Activated CD8-positive, alpha-beta T cell treated with anti-CD3 and anti-CD28 coated beads for 36 hours (primary cell): ENCODE results near the gene TNFRSF6B. TPM values are rescaled to one million over a fixed set of nuclear protein-coding genes. Genes with fewer than 3 reads are reported as not detected.
"Not testable (repeated sequence)": the region's sequence is repeated elsewhere in the genome, so short reads cannot be mapped to it uniquely, and the experiment has no call there.

Experiments
- ATAC-seq: fragments of 200-7000 bp; cut with Tn5 transposase; one replicate; pipeline ENCODE4 v1.10.0; 2021; ENCODE audit warnings: mild to moderate bottlenecking, moderate library complexity
- CTCF ChIA-PET: fragments of 350-600 bp; sonication (Branson Sonifier 250); formaldehyde crosslinking; loops from one replicate; lab custom pipeline; 2021; ENCODE audit warnings: antibody characterized with exemption; lab: Charles Lee
- POLR2A ChIA-PET: fragments of 350-600 bp; sonication (Branson Sonifier 250); formaldehyde crosslinking; loops from one replicate; lab custom pipeline; 2021; ENCODE audit warnings: antibody characterized with exemption; lab: Charles Lee
- DNase-seq: peaks from one replicate; pipeline ENCODE4 v3.0.0-alpha.2; 2020
- H3K27ac Mint-ChIP-seq: one replicate; pipeline ENCODE4 v1.8.0; 2021; ENCODE audit warnings: mild to moderate bottlenecking, mixed read lengths
- H3K27me3 Mint-ChIP-seq: one replicate; pipeline ENCODE4 v1.8.0; 2021; ENCODE audit warnings: mixed read lengths
- H3K36me3 Mint-ChIP-seq: one replicate; pipeline ENCODE4 v1.8.0; 2021; ENCODE audit warnings: low read depth, mixed read lengths
- H3K4me1 Mint-ChIP-seq: one replicate; pipeline ENCODE4 v1.8.0; 2021; ENCODE audit warnings: low read depth, mixed read lengths
- H3K4me3 Mint-ChIP-seq: one replicate; pipeline ENCODE4 v1.8.0; 2021; ENCODE audit warnings: mild to moderate bottlenecking, moderate library complexity, mixed read lengths
- H3K9me3 Mint-ChIP-seq: one replicate; pipeline ENCODE4 v1.8.0; 2021; ENCODE audit warnings: mixed read lengths
- intact Hi-C: fragments of 100-400 bp; cut with micrococcal nuclease; formaldehyde crosslinking; loops from one replicate; pipeline ENCODE4 v1.10.0; 2022
- total RNA-seq, 2 experiments: library from RNA; stranded (reverse); gene quantifications; one replicate each; pipeline ENCODE4 v1.2.3, GENCODE V29; 2021
- TF ChIP-seq, protein P1 (sequence below): fragments of 200-600 bp; IDR thresholded peaks from one replicate; pipeline ENCODE4 v1.8.0; 2022; ENCODE audit warnings: antibody characterized with exemption, mild to moderate bottlenecking

Gene TNFRSF6B
- total RNA-seq, 2 experiments from 2014 or later, result not detected

DNA sequence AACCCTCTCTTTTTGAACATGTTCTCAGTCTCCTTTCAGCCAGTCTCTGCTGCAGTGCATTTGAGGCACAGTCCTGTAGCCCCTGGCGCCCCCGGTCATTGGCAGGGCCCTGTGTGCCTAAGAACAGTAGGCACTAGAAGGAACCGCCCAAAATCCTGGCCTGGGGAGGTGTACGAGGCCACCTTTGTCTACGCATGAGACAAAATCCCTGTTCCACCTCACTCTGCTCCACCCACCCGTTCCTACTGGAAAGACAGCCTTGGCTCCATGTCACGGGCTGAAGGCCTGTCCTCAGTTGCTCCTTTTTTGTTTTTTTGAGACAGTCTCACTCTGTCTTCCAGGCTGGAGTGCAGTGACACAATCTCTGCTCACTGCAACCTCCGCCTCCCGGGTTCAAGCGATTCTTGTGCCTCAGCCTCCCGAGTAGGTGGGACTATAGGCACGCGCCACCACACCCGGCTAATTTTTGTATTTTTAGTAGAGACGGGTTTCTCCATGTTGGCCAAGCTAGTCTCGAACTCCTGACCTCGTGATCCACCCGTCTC is 33.8 kb downstream of the TNFRSF6B start:
- H3K27me3 Mint-ChIP-seq, DNase-seq, H3K9me3 Mint-ChIP-seq, ATAC-seq, H3K27ac Mint-ChIP-seq, intact Hi-C loops, H3K4me3 Mint-ChIP-seq: not testable (repeated sequence)
- POLR2A ChIA-PET, result interaction anchor here (1.5 kb wide), 2 partner anchors 9 kb away, joined by 3 to 4 read pairs; no protein-coding TSS in a partner anchor
- Mint-ChIP-seq H3K4me1 (peaks cover 17% of the 10 kb centered on the region), H3K36me3 (peaks cover 33% of the 10 kb centered on the region)
- CTCF ChIA-PET, result interaction anchor here (1.4 kb wide), 1 partner anchor 9 kb away, joined by 5 read pairs; no protein-coding TSS in a partner anchor

DNA sequence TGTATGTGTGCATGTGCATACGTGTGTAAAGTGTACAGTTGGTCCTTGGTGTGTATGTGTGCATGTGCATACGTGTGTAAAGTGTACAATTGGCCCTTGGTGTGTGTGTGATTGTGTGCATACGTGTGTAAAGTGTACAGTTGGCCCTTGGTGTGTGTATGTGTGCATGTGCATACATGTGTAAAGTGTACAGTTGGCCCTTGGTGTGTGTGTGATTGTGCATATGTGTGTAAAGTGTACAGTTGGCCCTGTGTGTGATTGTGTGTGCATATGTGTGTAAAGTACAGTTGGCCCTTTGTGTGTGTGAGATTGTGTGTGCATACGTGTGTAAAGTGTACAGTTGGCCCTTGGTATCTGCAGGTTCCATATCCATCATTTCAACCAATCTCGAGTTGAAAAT is 35.0 kb downstream of the TNFRSF6B start:
- intact Hi-C loops, result no loop called here
- CTCF ChIA-PET, result no interaction called here
- no peak for DNase-seq
- H3K9me3 Mint-ChIP-seq, result peaks cover 3% of the 10 kb centered on the region
- peaks cover 28% of the 10 kb centered on the region for H3K4me1 Mint-ChIP-seq
- H3K36me3 Mint-ChIP-seq, result peaks cover 29% of the 10 kb centered on the region
- POLR2A ChIA-PET, result interaction anchor here (0.7 to 1.5 kb wide), 2 partner anchors 8 to 18 kb away, joined by 3 read pairs; no protein-coding TSS in a partner anchor
- TF ChIP-seq, protein P1, sequence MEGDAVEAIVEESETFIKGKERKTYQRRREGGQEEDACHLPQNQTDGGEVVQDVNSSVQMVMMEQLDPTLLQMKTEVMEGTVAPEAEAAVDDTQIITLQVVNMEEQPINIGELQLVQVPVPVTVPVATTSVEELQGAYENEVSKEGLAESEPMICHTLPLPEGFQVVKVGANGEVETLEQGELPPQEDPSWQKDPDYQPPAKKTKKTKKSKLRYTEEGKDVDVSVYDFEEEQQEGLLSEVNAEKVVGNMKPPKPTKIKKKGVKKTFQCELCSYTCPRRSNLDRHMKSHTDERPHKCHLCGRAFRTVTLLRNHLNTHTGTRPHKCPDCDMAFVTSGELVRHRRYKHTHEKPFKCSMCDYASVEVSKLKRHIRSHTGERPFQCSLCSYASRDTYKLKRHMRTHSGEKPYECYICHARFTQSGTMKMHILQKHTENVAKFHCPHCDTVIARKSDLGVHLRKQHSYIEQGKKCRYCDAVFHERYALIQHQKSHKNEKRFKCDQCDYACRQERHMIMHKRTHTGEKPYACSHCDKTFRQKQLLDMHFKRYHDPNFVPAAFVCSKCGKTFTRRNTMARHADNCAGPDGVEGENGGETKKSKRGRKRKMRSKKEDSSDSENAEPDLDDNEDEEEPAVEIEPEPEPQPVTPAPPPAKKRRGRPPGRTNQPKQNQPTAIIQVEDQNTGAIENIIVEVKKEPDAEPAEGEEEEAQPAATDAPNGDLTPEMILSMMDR, result no peak
- ATAC-seq, result no peak
- H3K27me3 Mint-ChIP-seq, result no peaks in the 10 kb centered on the region
- no peak overlapping the region for H3K27ac Mint-ChIP-seq
- no peak overlapping the region for H3K4me3 Mint-ChIP-seq

DNA sequence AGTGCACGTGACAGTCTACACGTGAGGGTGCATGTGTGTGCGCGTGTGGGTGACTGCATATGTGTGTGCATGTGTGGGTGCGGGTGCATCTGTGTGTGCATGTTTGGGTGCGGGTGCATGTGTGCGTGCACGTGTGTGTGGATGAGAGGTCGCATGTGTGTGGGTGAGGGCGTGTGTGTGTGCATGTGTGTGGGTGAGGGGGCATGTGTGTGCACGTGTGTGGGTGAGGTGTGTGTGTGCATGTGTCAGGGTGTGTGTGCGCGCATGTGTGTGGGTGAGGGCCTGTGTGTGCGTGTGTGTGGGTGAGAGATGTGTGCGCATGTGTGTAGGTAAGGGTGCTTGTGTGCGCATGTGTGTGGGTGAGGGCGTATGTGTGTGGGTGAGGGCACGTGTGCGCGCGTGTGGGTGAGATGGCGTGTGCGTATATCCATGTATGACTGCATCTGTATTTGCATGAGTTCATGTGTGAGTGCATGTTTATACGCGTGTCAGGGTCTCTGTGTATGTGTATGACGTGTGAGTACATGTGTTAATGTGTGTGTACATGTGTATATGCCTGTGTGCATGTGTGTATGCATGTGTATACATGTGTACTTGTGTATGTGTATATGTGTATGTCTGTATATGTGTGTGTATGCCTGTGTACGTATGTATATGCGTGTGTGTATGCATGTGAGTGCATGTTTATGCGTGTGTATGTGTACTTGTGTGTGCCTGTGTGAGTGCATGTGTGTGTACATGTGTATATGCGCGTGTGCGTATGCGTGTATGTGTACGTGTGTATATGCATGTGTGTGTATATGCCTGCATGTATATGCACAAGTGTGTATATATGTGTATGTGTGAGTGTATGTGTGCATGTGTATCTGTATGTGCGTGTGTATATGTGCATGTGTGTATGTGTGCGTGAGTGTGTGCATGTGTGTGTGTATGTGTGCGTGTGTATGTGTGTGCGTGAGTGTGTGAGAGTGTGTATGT is 36.0 kb downstream of the TNFRSF6B start:
- H3K36me3 Mint-ChIP-seq, result peaks cover 21% of the 10 kb centered on the region
- CTCF ChIA-PET, result no interaction called here
- H3K27me3 Mint-ChIP-seq, result no peaks in the 10 kb centered on the region
- DNase-seq (no peak), ATAC-seq (no peak)
- no peaks in the 10 kb centered on the region for H3K9me3 Mint-ChIP-seq
- peaks cover 29% of the 10 kb centered on the region for H3K4me1 Mint-ChIP-seq
- H3K4me3 Mint-ChIP-seq, result no peak overlapping the region
- no peak overlapping the region for H3K27ac Mint-ChIP-seq
- POLR2A ChIA-PET, result no interaction called here
- TF ChIP-seq, protein P1, result no peak
- intact Hi-C loops, result no loop called here

DNA sequence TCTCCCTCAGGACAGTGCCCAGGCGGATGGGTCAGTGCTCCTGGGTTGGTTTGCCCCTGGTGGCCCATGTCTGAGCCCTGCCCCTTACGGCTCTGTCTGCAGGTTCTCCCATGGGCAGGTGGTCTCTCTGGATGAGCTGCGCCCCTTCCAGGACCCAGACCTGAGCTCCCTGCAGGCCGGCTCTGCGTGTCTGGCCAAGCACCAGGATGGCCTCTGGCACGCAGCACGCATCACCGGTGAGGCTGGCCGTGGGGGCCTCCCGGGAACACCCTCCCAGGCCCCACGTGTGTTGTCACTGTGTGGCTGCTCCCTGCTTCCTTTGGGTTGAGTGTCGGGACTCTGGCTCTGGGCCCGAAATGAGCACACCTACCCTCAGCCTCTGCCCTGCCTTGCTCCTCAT is 36.7 kb downstream of the TNFRSF6B start:
- Mint-ChIP-seq H3K36me3 (peaks cover 18% of the 10 kb centered on the region), H3K9me3 (no peaks in the 10 kb centered on the region), H3K27me3 (no peaks in the 10 kb centered on the region), H3K4me1 (peaks cover 24% of the 10 kb centered on the region), H3K4me3 (no peak overlapping the region), H3K27ac (no peak overlapping the region)
- ATAC-seq (no peak), DNase-seq (no peak)
- CTCF ChIA-PET, result no interaction called here
- POLR2A ChIA-PET, result no interaction called here
- TF ChIP-seq, protein P1, result no peak
- intact Hi-C loops, result no loop called here

DNA sequence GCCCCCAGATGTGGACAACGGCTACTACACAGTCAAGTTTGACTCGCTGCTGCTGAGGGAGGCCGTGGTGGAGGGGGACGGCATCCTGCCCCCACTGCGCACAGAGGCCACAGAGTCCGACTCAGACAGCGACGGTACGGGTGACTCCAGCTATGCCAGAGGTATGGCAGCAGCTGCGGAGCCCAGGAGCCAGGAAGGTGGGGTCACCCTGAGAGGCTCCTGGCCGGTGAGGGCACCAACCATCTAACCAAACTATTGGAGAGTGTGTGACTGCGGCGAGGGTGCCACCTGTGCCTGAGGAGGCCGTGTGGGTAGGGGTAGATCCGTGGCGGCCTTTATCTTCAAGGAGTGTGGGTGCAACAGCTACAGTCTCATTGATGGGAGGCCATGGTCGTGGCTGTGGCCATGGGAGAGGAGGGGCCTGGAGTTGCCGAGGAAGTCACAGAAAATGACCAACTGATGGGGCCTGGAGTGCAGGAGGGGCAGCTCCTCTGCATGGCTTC is 37.2 kb downstream of the TNFRSF6B start:
- Mint-ChIP-seq H3K27me3 (no peaks in the 10 kb centered on the region), H3K36me3 (peaks cover 13% of the 10 kb centered on the region), H3K4me3 (no peak overlapping the region), H3K4me1 (peaks cover 24% of the 10 kb centered on the region), H3K27ac (no peak overlapping the region), H3K9me3 (no peaks in the 10 kb centered on the region)
- ATAC-seq, result no peak
- POLR2A ChIA-PET, result interaction anchor here (1.1 kb wide), 1 partner anchor 34 kb away, joined by 4 read pairs; no protein-coding TSS in a partner anchor
- TF ChIP-seq, protein P1, result no peak
- CTCF ChIA-PET, result no interaction called here
- DNase-seq, result no peak
- intact Hi-C loops, result no loop called here
